PC-9 (cell line): ENCODE data around the gene MYD88. TPM values are rescaled to one million over a fixed set of nuclear protein-coding genes. Genes with fewer than 3 reads are reported as not detected.

Source experiments
- BruUV-seq: library from RNA; stranded (reverse); fragments of 400-500 nt; replicated peaks from 2 replicates; lab custom pipeline; 2021; lab: Mats Ljungman, UMichigan
- CTCF ChIA-PET: fragments of 300-600 bp; sonication (Branson Sonifier 250); formaldehyde crosslinking; loops from one replicate; lab custom pipeline; 2022; ENCODE audit warnings: antibody characterized with exemption; lab: Charles Lee
- POLR2A ChIA-PET: fragments of 300-600 bp; sonication (Branson Sonifier 250); formaldehyde crosslinking; loops from one replicate; lab custom pipeline; 2022; ENCODE audit warnings: antibody characterized with exemption; ENCODE audit not compliant: unreplicated experiment; lab: Charles Lee
- DNase-seq, 2 experiments: peaks; one replicate each; pipeline versions ENCODE4 v3.0.0 to v3.0.0-alpha.2; 2015 to 2022; ENCODE audit warnings: mixed read lengths in 1 of 2
- H2AFZ ChIP-seq: fragments of 200-600 bp; sonication (generic); 2 replicates; pipeline ENCODE4 v1.8.1; 2017; ENCODE audit warnings: antibody characterized with exemption
- H3F3A ChIP-seq: fragments of 200-600 bp; sonication (generic); 2 replicates; pipeline ENCODE4 v1.8.1; 2017; ENCODE audit warnings: antibody characterized with exemption, mild to moderate bottlenecking, low read depth; ENCODE audit not compliant: insufficient read depth
- H3K27ac ChIP-seq: fragments of 200-600 bp; sonication (generic); 2 replicates; pipeline ENCODE4 v1.6.1; 2016; ENCODE audit warnings: mixed run types
- H3K27me3 ChIP-seq: fragments of 200-600 bp; sonication (generic); 2 replicates; pipeline ENCODE4 v1.6.1; 2016; ENCODE audit warnings: low read depth, mixed run types; ENCODE audit not compliant: insufficient read depth
- H3K36me3 ChIP-seq: fragments of 200-600 bp; sonication (generic); 2 replicates; pipeline ENCODE4 v1.6.1; 2016; ENCODE audit warnings: low read depth, mixed run types
- H3K4me1 ChIP-seq: fragments of 200-600 bp; sonication (generic); replicated peaks from 2 replicates; pipeline ENCODE4 v1.6.1; 2016; ENCODE audit warnings: mixed run types; ENCODE audit not compliant: insufficient read depth
- H3K4me2 ChIP-seq: fragments of 200-600 bp; sonication (generic); 2 replicates; pipeline ENCODE4 v1.6.1; 2017; ENCODE audit warnings: mixed run types
- H3K4me3 ChIP-seq: fragments of 200-600 bp; sonication (generic); 2 replicates; pipeline ENCODE4 v1.6.1; 2016; ENCODE audit warnings: mixed run types
- H3K79me2 ChIP-seq: fragments of 200-600 bp; sonication (generic); 2 replicates; pipeline ENCODE4 v1.6.1; 2017; ENCODE audit warnings: low read depth, mixed run types
- H3K9me2 ChIP-seq: fragments of 200-600 bp; sonication (generic); 2 replicates; pipeline ENCODE4 v1.8.1; 2017; ENCODE audit warnings: mild to moderate bottlenecking; ENCODE audit not compliant: insufficient read depth
- H3K9me3 ChIP-seq: fragments of 200-600 bp; sonication (generic); 2 replicates; pipeline ENCODE4 v1.8.1; 2016; ENCODE audit warnings: low read depth; ENCODE audit not compliant: insufficient read depth
- H4K20me1 ChIP-seq: fragments of 200-600 bp; sonication (generic); 2 replicates; pipeline ENCODE4 v1.8.1; 2017; ENCODE audit not compliant: insufficient read depth
- CTCF ChIP-seq: fragments of 200-600 bp; sonication (generic); conservative IDR thresholded peaks from 2 replicates; pipeline ENCODE4 v1.6.1; 2017; ENCODE audit warnings: mixed run types, antibody characterized with exemption, mild to moderate bottlenecking, moderate library complexity
- EZH2 ChIP-seq: fragments of 200-600 bp; sonication (generic); IDR thresholded peaks from 2 replicates; pipeline ENCODE4 v1.8.0; 2017; ENCODE audit warnings: antibody characterized with exemption, low read depth
- intact Hi-C: fragments of 100-400 bp; cut with micrococcal nuclease; formaldehyde crosslinking; loops from one replicate; pipeline ENCODE4 v1.10.0; 2022; ENCODE audit not compliant: unreplicated experiment
- total RNA-seq: library from RNA; stranded (reverse); gene quantifications from 2 replicates; pipeline ENCODE4 v1.2.3, GENCODE V29; 2021

MYD88 gene
- total RNA-seq, 1 experiment from 2014 or later: 25.0 TPM

- H3K27me3 ChIP-seq: no peaks in the 10 kb centered on the region
- peaks cover 13% of the 10 kb centered on the region; the same call in 1 of the 2 replicates for H3K36me3 ChIP-seq
- intact Hi-C loops: no loop called here
- peaks cover 16% of the 10 kb centered on the region; the same call in 1 of the 2 replicates for H3K79me2 ChIP-seq
- H3F3A ChIP-seq: no peaks in the 10 kb centered on the region; the same call in none of the 2 replicates
- no peak overlapping the region for H3K4me2 ChIP-seq
- TF ChIP-seq EZH2: no peak
- TF ChIP-seq CTCF: no peak
- H3K4me1 ChIP-seq: no peaks in the 10 kb centered on the region
- H3K9me2 ChIP-seq: no peaks in the 10 kb centered on the region
- no peak overlapping the region for H2AFZ ChIP-seq
- no peaks in the 10 kb centered on the region for H3K9me3 ChIP-seq
- no peak for DNase-seq
- BruUV-seq: no TSS peak
- POLR2A ChIA-PET: no interaction called here
- H3K27ac ChIP-seq: no peak overlapping the region
- CTCF ChIA-PET: no interaction called here
- 0 out of 2 replicates have a peak, but pooled peaks cover 4% of the 10 kb centered on the region for H4K20me1 ChIP-seq
- H3K4me3 ChIP-seq: no peak overlapping the region
Measured at GRCh38 chr3:38190481-38190881, 52.0 kb downstream of the MYD88 start.

Other genes starting within 250 kb of the MYD88 start
- gene VILL, start 147.9 kb upstream of the MYD88 start, total RNA-seq: 14.1 and 14.7 TPM in 2 replicates
- 13.5 and 19.4 TPM in 2 replicates for gene PLCD1, start 109.0 kb upstream of the MYD88 start, total RNA-seq
- 0.35 and 0.45 TPM in 2 replicates for gene DLEC1, start 99.5 kb upstream of the MYD88 start, total RNA-seq
- 58.9 and 65.8 TPM in 2 replicates for gene ACAA1, start 1.5 kb upstream of the MYD88 start, total RNA-seq
- 50.2 and 54.3 TPM in 2 replicates for gene OXSR1, start 26.9 kb downstream of the MYD88 start, total RNA-seq
- gene SLC22A13, start 127.2 kb downstream of the MYD88 start, total RNA-seq: 0.40 and 0.44 TPM in 2 replicates
- not detected in 2 replicates for gene SLC22A14, start 143.6 kb downstream of the MYD88 start, total RNA-seq
- 2.4 and 4.2 TPM in 2 replicates for gene XYLB, start 208.1 kb downstream of the MYD88 start, total RNA-seq